ENCODE data around the gene MEI1.
A peak's percentile ranks its signal among the peaks of the same experiment; 100 is the strongest.

Gene MEI1

GRCh38 chr22:41798736-41799135 is 99.4 kb downstream of the MEI1 start:
- Histone ChIP-seq H4K8ac (ENCODE audit: low read depth, low read length) (no peak overlapping the region), H2BK5ac (ENCODE audit: low read length) (no peak overlapping the region)
- no CpG with 5 or more reads among the region's 2 CpGs for WGBS (ENCODE audit: extremely low coverage, insufficient coverage, low lambda C conversion rate)

DNA sequence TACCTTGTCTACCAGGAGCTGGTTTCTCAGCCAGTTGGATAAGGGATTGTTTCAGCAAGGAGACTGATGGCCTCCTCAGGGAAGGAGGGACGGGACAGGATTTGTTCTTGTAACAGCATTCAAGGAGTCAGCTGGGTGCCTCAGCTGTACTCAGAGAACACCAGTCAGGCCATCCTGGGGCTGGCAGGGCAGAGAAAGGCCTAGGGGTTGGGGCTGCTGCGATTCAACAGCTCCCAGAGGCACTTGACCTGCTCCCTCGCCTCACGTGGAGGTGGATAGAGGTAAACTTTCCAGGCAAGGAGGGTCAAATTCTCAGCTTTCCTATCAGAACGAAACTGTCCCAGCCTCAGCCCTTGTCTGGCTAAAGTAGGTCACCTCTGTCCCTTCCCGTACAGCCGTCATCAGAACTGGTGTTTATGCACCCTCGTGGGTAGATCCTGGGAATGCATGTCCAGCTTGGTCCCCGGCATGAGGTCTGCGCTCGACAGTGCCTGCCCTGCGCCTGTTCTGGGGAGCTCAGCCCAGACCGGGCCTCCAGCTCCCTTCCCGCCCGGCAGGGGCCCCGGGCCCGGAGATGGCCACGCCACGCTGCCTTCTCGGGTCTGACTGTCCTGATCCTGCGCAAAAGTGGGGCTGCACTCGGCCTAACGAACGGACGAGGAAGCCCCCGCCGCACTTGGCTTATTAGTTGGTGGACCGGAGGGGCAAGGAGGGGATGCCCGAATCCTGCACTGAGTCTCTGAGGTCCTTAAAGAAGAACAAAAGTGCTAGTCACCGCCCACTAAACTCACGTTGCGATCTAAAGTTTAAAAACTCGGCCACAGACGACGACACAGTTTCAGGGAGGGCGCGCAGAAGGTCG is 100.4 kb downstream of the MEI1 start:
- Histone ChIP-seq H3K79me1 (ENCODE audit: low read length) (no peaks in the 10 kb centered on the region), H3K27me3 (ENCODE audit: insufficient read depth, low read length, poor library complexity) (no peaks in the 10 kb centered on the region), H3K4ac (ENCODE audit: low read depth, low read length) (peak overlapping the region; percentile 6), H4K5ac (ENCODE audit: low read length) (no peak overlapping the region), H3K79me2 (ENCODE audit: control insufficient read depth, insufficient read depth, low read length) (peaks cover 4% of the 10 kb centered on the region), H3K56ac (ENCODE audit: low read length) (peak overlapping the region; percentile 69), H2AK5ac (ENCODE audit: low read length) (no peak overlapping the region), H2BK15ac (replicated peaks; ENCODE audit: low read depth) (no peak overlapping the region), H3K4me3 (ENCODE audit: low read length) (no peak overlapping the region), H3K27ac (ENCODE audit: low read depth, low read length) (no peak overlapping the region), H3K36me3 (ENCODE audit: control insufficient read depth, insufficient read depth, low read length) (no peaks in the 10 kb centered on the region), H3K9ac (ENCODE audit: low read length) (peak overlapping the region; percentile 70), H3K4me2 (ENCODE audit: low read length) (peak overlapping the region; percentile 47), H4K8ac (ENCODE audit: low read depth, low read length) (no peak overlapping the region), H2BK5ac (ENCODE audit: low read length) (no peak overlapping the region), H2BK120ac (ENCODE audit: low read depth, low read length) (no peak overlapping the region), H3K23ac (ENCODE audit: low read length) (no peak overlapping the region), H3K18ac (ENCODE audit: low read length) (no peak overlapping the region), H3K4me1 (ENCODE audit: control insufficient read depth, low read depth, low read length) (no peaks in the 10 kb centered on the region)
- DNase-seq = no peak
- WGBS (ENCODE audit: extremely low coverage, insufficient coverage, low lambda C conversion rate) = no CpG with 5 or more reads among the region's 38 CpGs

More at GRCh38 chr22:41798736-41799135, 99.4 kb downstream of the MEI1 start:
- DNase-seq = no peak
- Histone ChIP-seq H3K56ac (ENCODE audit: low read length) (no peak overlapping the region), H3K4me2 (ENCODE audit: low read length) (no peak overlapping the region), H2BK120ac (ENCODE audit: low read depth, low read length) (no peak overlapping the region), H3K27ac (ENCODE audit: low read depth, low read length) (no peak overlapping the region), H3K36me3 (ENCODE audit: control insufficient read depth, insufficient read depth, low read length) (no peaks in the 10 kb centered on the region), H4K5ac (ENCODE audit: low read length) (no peak overlapping the region), H3K79me1 (ENCODE audit: low read length) (no peaks in the 10 kb centered on the region), H3K9ac (ENCODE audit: low read length) (no peak overlapping the region), H3K4me3 (ENCODE audit: low read length) (no peak overlapping the region), H3K4ac (ENCODE audit: low read depth, low read length) (no peak overlapping the region), H3K4me1 (ENCODE audit: control insufficient read depth, low read depth, low read length) (no peaks in the 10 kb centered on the region), H3K27me3 (ENCODE audit: insufficient read depth, low read length, poor library complexity) (no peaks in the 10 kb centered on the region), H2BK15ac (replicated peaks; ENCODE audit: low read depth) (no peak overlapping the region), H3K18ac (ENCODE audit: low read length) (no peak overlapping the region), H2AK5ac (ENCODE audit: low read length) (no peak overlapping the region), H3K79me2 (ENCODE audit: control insufficient read depth, insufficient read depth, low read length) (peaks cover 4% of the 10 kb centered on the region), H3K23ac (ENCODE audit: low read length) (no peak overlapping the region)

DNA sequence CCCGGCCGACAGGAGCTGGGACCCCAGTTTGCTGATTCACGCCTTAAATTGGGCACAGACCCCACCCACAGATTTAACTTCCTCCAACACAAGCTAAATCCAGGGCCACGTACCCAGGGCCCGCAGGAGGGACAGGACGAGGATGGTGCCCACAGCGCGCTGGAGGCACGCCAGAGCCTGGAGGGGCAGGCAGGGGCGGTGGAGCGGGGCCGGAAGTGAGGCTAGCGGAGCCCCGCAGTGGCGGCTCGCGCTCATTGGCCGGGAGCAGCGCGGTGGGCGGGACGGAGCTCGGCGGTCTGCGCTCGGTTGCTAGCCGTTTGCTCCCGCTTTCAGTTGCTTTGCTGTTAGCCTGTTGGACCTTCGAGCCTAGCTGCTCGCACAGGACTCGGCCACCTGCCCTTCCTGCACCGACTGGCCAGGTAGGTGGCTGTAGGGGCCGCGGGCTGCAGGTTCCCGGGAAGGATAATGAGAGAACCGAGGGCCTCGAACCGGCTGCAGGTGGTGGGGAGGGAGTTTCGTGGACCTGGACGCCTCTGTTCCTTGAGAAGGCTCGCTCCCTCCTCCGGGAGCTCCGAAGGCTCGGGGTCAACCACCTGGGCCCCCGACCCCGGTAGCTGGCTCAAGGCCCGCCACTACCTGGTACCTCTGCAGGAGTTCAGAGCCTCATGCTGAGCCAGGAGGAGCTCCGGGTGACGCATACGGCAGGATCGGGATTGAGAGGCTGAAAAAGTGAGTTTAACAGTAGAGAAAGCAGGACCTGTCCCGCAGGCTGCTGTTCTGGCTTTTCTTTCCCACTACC is 101.2 kb downstream of the MEI1 start, which contains the start of gene CCDC134:
CCDC134 (plus strand) TSS at position 332 of the 799 bp plus-strand sequence. CDS start 8,212 bp downstream, outside the sequence.
- Histone ChIP-seq H3K4me1 (ENCODE audit: control insufficient read depth, low read depth, low read length) (no peaks in the 10 kb centered on the region), H3K79me1 (ENCODE audit: low read length) (no peaks in the 10 kb centered on the region), H2BK120ac (ENCODE audit: low read depth, low read length) (no peak within 1 kb of the TSS), H3K79me2 (ENCODE audit: control insufficient read depth, insufficient read depth, low read length) (peaks cover 4% of the 10 kb centered on the region), H2BK15ac (replicated peaks; ENCODE audit: low read depth) (no peak within 1 kb of the TSS), H3K36me3 (ENCODE audit: control insufficient read depth, insufficient read depth, low read length) (no peaks in the 10 kb centered on the region), H4K5ac (ENCODE audit: low read length) (no peak within 1 kb of the TSS), H3K27me3 (ENCODE audit: insufficient read depth, low read length, poor library complexity) (no peaks in the 10 kb centered on the region), H4K8ac (ENCODE audit: low read depth, low read length) (no peak within 1 kb of the TSS), H3K23ac (ENCODE audit: low read length) (no peak within 1 kb of the TSS), H3K4me3 (ENCODE audit: low read length) (peak within 1 kb of the TSS; percentile 74), H3K9ac (ENCODE audit: low read length) (peak within 1 kb of the TSS; percentile 83), H3K56ac (ENCODE audit: low read length) (peak within 1 kb of the TSS; percentile 81), H3K27ac (ENCODE audit: low read depth, low read length) (peak within 1 kb of the TSS; percentile 79), H3K18ac (ENCODE audit: low read length) (peak within 1 kb of the TSS; percentile 29), H2AK5ac (ENCODE audit: low read length) (no peak within 1 kb of the TSS), H3K4ac (ENCODE audit: low read depth, low read length) (peak within 1 kb of the TSS; percentile 56), H2BK5ac (ENCODE audit: low read length) (no peak within 1 kb of the TSS), H3K4me2 (ENCODE audit: low read length) (peak within 1 kb of the TSS; percentile 86)
- DNase-seq = peak; percentile 89
- no CpG with 5 or more reads among the region's 52 CpGs for WGBS (ENCODE audit: extremely low coverage, insufficient coverage, low lambda C conversion rate)

- Histone ChIP-seq H3K23ac (ENCODE audit: low read length) (no peak overlapping the region), H2AK5ac (ENCODE audit: low read length) (no peak overlapping the region), H3K4ac (ENCODE audit: low read depth, low read length) (no peak overlapping the region), H3K4me2 (ENCODE audit: low read length) (peak overlapping the region; percentile 86), H2BK5ac (ENCODE audit: low read length) (no peak overlapping the region), H3K56ac (ENCODE audit: low read length) (peak overlapping the region; percentile 81), H4K5ac (ENCODE audit: low read length) (no peak overlapping the region), H3K27me3 (ENCODE audit: insufficient read depth, low read length, poor library complexity) (no peaks in the 10 kb centered on the region), H3K18ac (ENCODE audit: low read length) (no peak overlapping the region), H3K79me2 (ENCODE audit: control insufficient read depth, insufficient read depth, low read length) (peaks cover 4% of the 10 kb centered on the region), H3K4me3 (ENCODE audit: low read length) (peak overlapping the region; percentile 74), H4K8ac (ENCODE audit: low read depth, low read length) (no peak overlapping the region), H3K27ac (ENCODE audit: low read depth, low read length) (no peak overlapping the region), H2BK120ac (ENCODE audit: low read depth, low read length) (no peak overlapping the region), H3K4me1 (ENCODE audit: control insufficient read depth, low read depth, low read length) (no peaks in the 10 kb centered on the region), H3K36me3 (ENCODE audit: control insufficient read depth, insufficient read depth, low read length) (no peaks in the 10 kb centered on the region), H3K79me1 (ENCODE audit: low read length) (no peaks in the 10 kb centered on the region), H2BK15ac (replicated peaks; ENCODE audit: low read depth) (no peak overlapping the region), H3K9ac (ENCODE audit: low read length) (peak overlapping the region; percentile 83)
- WGBS (ENCODE audit: extremely low coverage, insufficient coverage, low lambda C conversion rate) = no CpG with 5 or more reads among the region's 4 CpGs
- DNase-seq = no peak
These were observed 102.0 kb downstream of the MEI1 start for GRCh38 chr22:41801147-41801819.

DNA sequence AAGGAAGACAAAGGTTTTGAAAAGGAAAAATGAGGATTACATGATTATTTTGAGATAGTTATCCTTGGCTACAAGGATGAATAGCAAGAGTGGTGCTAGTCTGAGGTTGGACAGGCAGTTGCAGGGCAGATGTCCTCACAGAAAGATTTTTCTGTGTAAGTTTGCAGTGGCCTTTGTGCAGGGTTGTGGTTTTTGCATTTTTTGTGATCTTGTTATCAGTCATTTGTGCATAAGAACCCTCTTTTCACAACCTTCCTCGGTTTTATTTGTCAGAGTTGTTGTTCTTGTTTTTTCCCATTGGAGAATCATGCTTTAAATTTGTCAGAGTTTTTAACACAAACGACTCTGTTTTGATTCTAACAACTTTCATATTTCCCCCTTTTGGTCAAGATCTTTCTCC is 102.6 kb downstream of the MEI1 start:
- Histone ChIP-seq H3K79me2 (ENCODE audit: control insufficient read depth, insufficient read depth, low read length) (peaks cover 4% of the 10 kb centered on the region), H4K8ac (ENCODE audit: low read depth, low read length) (no peak overlapping the region), H3K18ac (ENCODE audit: low read length) (no peak overlapping the region), H3K27me3 (ENCODE audit: insufficient read depth, low read length, poor library complexity) (no peaks in the 10 kb centered on the region), H3K27ac (ENCODE audit: low read depth, low read length) (no peak overlapping the region), H3K36me3 (ENCODE audit: control insufficient read depth, insufficient read depth, low read length) (no peaks in the 10 kb centered on the region), H3K23ac (ENCODE audit: low read length) (no peak overlapping the region), H2BK5ac (ENCODE audit: low read length) (no peak overlapping the region), H2BK120ac (ENCODE audit: low read depth, low read length) (no peak overlapping the region), H3K56ac (ENCODE audit: low read length) (no peak overlapping the region), H3K4ac (ENCODE audit: low read depth, low read length) (no peak overlapping the region), H3K79me1 (ENCODE audit: low read length) (no peaks in the 10 kb centered on the region), H3K4me1 (ENCODE audit: control insufficient read depth, low read depth, low read length) (no peaks in the 10 kb centered on the region), H2AK5ac (ENCODE audit: low read length) (no peak overlapping the region), H2BK15ac (replicated peaks; ENCODE audit: low read depth) (no peak overlapping the region), H3K9ac (ENCODE audit: low read length) (peak overlapping the region; percentile 8), H3K4me3 (ENCODE audit: low read length) (no peak overlapping the region), H3K4me2 (ENCODE audit: low read length) (no peak overlapping the region), H4K5ac (ENCODE audit: low read length) (no peak overlapping the region)
- DNase-seq = no peak
- no CpG with 5 or more reads among the region's 2 CpGs for WGBS (ENCODE audit: extremely low coverage, insufficient coverage, low lambda C conversion rate)

All from mesendoderm (in vitro differentiated cells).